Measurements from ENCODE around the gene GPR89A. TPM values are rescaled to one million over a fixed set of nuclear protein-coding genes. Genes with fewer than 3 reads are reported as not detected.
A peak's percentile ranks its signal among the peaks of the same experiment; 100 is the strongest.
"Not testable (repeated sequence)": the region's sequence is repeated elsewhere in the genome, so short reads cannot be mapped to it uniquely, and the experiment has no call there.

GPR89A gene
- total RNA-seq, result 36.6 and 38.0 TPM in 2 replicates

DNA sequence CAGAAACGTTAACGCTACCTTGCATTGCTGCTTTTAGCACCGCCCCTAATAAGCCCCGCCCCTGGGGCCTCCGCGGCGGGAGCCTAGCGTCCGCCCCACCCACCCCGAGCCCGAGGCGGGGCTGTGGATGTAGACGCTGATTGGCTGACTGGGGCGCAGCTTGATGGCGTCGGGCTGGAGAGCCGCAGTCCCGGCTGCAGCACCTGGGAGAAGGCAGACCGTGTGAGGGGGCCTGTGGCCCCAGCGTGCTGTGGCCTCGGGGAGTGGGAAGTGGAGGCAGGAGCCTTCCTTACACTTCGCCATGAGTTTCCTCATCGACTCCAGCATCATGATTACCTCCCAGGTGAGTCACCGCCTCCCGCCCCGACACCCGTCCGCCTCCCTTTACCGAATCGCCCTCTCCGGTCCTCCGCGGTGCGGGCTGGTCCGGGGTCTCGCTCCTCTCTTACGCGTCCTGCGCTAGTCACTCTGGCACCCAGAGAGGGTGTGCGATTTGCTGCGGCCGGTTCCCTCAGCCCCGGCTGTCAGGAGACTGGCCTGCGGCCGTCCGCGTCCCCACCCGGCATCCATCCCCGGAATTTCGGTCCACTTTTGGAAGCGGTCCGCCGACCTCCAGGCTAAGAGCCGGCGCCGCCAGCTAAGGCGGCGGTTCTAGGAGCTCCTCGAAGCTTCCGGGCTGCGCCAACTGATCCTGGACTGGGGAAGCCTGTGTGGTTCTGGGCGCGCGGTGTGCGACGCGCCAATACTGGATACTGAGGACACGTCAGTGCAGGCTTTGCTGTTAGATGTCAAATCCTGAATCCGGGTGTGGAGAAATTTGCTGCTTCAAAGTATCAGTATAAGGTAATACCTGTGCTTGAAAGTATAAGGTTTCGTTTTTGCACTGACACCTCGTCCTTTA lies at the start of gene GPR89A:
GPR89A (plus strand) TSS at position 156 of the 901 bp plus-strand sequence; CDS start at position 302, 146 bp downstream.
- Mint-ChIP-seq H3K4me1 (ENCODE audit: low read depth) (peaks cover 26% of the 10 kb centered on the region), H3K4me3 (peak within 1 kb of the TSS; percentile 88), H3K27ac (peak within 1 kb of the TSS; percentile 80)
- DNase-seq (ENCODE audit: low spot score), result peak; percentile 93
- H3K27me3 Mint-ChIP-seq (ENCODE audit: insufficient read depth); intact Hi-C loops (cut with micrococcal nuclease); H3K9me3 Mint-ChIP-seq; H3K36me3 Mint-ChIP-seq (ENCODE audit: low read depth): not testable (repeated sequence)

DNA sequence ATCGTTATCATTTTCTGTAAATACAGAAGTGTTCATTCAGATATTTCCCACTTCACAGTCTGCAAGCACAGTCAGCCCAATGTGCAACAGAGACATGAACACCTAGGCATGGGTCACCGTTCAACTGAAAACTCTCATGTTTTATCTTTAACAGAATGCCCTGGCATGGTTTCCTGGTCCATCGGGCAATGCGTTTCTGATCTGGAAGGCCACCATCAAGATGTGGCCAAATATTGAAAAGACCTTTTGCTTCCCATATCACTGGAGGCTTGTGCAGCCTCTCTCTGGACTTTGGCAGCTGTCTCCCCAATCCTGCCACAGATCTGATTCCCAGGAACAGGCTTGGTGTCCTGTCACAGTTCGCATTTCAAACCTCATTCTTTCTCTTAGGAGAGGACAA lies 21.0 kb upstream of the GPR89A start:
- H3K27ac Mint-ChIP-seq; H3K36me3 Mint-ChIP-seq (ENCODE audit: low read depth); H3K4me3 Mint-ChIP-seq; H3K9me3 Mint-ChIP-seq; H3K27me3 Mint-ChIP-seq (ENCODE audit: insufficient read depth); H3K4me1 Mint-ChIP-seq (ENCODE audit: low read depth); DNase-seq (ENCODE audit: low spot score); intact Hi-C loops (cut with micrococcal nuclease): not testable (repeated sequence)

DNA sequence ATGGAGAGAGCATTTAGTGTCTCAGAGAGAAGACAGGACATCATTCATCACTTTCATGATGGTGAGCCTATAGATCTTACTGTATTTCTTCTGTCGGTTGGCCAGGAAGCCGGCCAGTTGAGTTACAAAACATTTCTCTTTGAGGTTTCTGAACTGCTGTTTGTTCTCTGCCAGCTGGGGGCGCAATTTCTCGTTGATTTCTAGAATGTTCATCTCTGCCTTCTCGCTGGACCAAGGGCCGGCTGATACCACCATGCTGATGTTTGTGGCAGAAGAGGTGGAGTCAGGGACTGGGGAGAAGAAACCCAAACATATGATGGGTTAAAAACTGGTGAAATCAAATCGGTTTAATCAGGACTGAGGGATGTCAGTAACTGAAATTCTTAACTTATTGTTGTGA lies 17.0 kb upstream of the GPR89A start:
- H3K27me3 Mint-ChIP-seq (ENCODE audit: insufficient read depth); H3K4me3 Mint-ChIP-seq; intact Hi-C loops (cut with micrococcal nuclease); H3K9me3 Mint-ChIP-seq; H3K27ac Mint-ChIP-seq; H3K36me3 Mint-ChIP-seq (ENCODE audit: low read depth): not testable (repeated sequence)
- DNase-seq (ENCODE audit: low spot score), result peak; percentile 26
- peaks cover 15% of the 10 kb centered on the region for H3K4me1 Mint-ChIP-seq (ENCODE audit: low read depth)

DNA sequence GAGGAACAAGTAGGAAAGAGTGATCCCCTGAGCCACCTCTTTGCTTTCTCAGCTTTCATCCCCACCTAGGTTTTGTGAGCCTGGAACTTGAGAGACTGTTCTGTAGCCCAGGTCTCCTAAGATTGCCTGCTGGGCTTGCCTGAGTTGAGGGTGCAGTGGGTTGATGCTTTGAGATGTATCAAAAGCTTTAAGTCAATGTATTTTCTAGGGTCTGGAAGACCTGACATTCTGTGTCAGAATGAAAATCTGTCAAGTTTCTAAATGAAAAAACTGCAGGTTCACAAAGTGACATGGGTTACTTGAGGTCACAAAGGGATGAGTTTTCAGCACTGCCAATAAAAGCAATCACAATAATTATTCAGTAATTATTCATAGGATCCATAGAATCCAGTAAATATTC lies 15.4 kb upstream of the GPR89A start:
- H3K9me3 Mint-ChIP-seq, result not testable (repeated sequence)

DNA sequence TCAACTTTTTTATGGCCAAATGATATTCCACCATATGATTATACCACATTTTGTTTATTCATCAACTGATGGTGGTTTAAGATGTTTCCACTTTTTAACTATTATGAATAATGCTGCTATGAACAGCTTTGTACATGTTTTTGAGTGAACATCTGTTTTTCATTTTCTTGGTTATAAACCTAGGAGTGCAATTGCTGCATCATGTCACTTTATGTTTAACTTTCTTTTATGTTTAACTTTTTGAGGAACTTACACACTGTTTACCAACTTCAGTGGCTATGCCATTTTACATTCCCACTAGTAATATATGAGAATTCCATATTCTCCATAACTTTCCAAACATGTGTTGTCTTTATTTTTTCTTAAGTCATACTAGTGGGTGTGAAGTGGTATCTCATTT lies 12.4 kb upstream of the GPR89A start:
- Mint-ChIP-seq H3K27me3 (ENCODE audit: insufficient read depth) (peaks cover 22% of the 10 kb centered on the region), H3K4me1 (ENCODE audit: low read depth) (peaks cover 15% of the 10 kb centered on the region)
- H3K9me3 Mint-ChIP-seq; DNase-seq (ENCODE audit: low spot score); H3K27ac Mint-ChIP-seq; H3K36me3 Mint-ChIP-seq (ENCODE audit: low read depth); H3K4me3 Mint-ChIP-seq: not testable (repeated sequence)
- intact Hi-C loops (cut with micrococcal nuclease), result loop anchor here (5.0 kb wide), 1 partner anchor 127 kb away; no protein-coding TSS in a partner anchor

More for the DNA sequence above, 15.4 kb upstream of the GPR89A start:
- H3K4me3 Mint-ChIP-seq; H3K36me3 Mint-ChIP-seq (ENCODE audit: low read depth); DNase-seq (ENCODE audit: low spot score); H3K27ac Mint-ChIP-seq; intact Hi-C loops (cut with micrococcal nuclease): not testable (repeated sequence)
- Mint-ChIP-seq H3K27me3 (ENCODE audit: insufficient read depth) (peaks cover 11% of the 10 kb centered on the region), H3K4me1 (ENCODE audit: low read depth) (peaks cover 15% of the 10 kb centered on the region)

DNA sequence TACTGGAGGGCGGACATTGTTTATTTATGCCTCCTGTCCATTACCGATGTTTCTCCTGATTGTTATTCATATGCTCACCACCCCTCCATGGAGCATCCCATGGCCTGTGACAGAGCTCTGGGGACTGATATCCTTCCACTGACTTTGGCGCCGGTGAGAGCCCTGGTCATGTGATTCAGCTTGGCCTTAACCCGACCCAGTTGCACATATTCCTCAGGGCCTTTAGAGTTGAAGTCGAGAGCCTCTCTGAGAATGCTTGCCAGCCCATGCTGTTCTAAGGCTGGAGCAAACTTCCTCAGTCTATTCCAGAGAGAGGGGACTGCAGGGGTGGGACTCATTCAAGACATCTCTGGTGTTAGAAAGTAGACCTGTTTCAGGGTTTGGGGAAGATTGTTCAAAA lies 11.6 kb upstream of the GPR89A start:
- not testable (repeated sequence) for DNase-seq (ENCODE audit: low spot score); H3K4me3 Mint-ChIP-seq; H3K9me3 Mint-ChIP-seq; H3K27ac Mint-ChIP-seq; H3K36me3 Mint-ChIP-seq (ENCODE audit: low read depth)
- Mint-ChIP-seq H3K27me3 (ENCODE audit: insufficient read depth) (peaks cover 22% of the 10 kb centered on the region), H3K4me1 (ENCODE audit: low read depth) (peaks cover 15% of the 10 kb centered on the region)
- intact Hi-C loops (cut with micrococcal nuclease), result loop anchor here (5.0 kb wide), 1 partner anchor 126 kb away; no protein-coding TSS in a partner anchor

DNA sequence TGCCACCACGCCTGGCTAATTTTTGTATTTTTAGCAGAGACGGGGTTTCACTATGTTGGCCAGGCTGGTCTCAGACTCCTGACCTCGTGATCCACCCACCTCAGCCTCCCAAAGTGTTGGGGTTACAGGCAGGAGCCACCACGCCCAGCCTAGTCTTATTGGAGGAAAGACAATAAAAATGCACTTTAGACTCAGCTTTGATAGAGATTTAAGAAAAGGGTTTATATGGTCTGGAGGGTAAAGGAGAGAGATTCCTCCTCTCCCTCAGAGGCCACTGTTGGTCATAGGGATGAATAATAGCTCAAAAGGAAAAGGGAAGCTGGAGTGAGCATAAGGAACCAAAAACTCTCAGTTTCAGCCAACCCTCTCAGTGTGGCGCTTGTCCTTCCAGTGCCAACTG lies 8.4 kb upstream of the GPR89A start:
- DNase-seq (ENCODE audit: low spot score); H3K27ac Mint-ChIP-seq; H3K9me3 Mint-ChIP-seq; H3K4me3 Mint-ChIP-seq; H3K4me1 Mint-ChIP-seq (ENCODE audit: low read depth); H3K36me3 Mint-ChIP-seq (ENCODE audit: low read depth): not testable (repeated sequence)
- intact Hi-C loops (cut with micrococcal nuclease), result loop anchor here (5.0 kb wide), 1 partner anchor 123 kb away; no protein-coding TSS in a partner anchor
- peaks cover 22% of the 10 kb centered on the region for H3K27me3 Mint-ChIP-seq (ENCODE audit: insufficient read depth)

DNA sequence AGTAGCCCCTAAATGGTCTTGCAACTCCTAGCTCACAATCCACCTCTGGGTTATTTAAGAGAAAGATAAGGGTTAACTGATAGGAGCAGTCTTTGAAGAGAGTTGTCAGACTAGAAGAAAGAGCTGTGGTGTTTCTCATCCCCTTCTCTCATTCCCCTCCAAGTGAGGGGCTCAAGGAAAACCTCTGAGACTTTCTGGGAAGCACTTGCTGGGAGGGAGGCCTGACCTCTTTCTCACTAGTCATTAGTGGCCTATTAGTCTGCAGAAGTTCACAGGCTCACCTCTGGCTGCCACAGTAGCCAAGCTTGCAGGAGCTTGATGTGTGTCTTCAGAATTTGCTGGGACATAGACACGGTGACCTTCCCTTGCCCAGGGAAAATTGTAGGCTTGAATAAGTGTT lies 6.2 kb upstream of the GPR89A start:
- intact Hi-C loops (cut with micrococcal nuclease), result no loop called here

DNA sequence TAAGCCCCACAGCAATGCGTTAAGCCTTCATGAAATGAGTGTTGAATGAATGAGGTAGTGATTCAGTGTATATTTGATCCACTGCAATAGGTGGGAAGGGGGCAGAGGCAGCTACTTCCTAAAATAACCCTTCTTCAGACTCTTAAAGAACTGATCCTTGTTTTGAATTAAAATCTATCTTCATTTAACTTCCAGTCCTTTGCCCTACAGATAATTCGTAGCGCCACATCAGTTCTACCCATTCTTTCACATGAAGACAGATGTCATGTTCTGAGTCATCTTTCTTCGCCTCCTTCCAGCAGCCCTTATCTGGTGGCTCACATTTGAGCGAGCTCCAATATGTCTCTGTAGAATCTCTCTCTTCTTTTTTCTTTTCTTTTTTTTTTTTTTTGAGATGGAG lies 948 bp upstream of the GPR89A start:
- intact Hi-C loops (cut with micrococcal nuclease); H3K4me3 Mint-ChIP-seq: not testable (repeated sequence)
- H3K4me1 Mint-ChIP-seq (ENCODE audit: low read depth), result peaks cover 22% of the 10 kb centered on the region

More for the DNA sequence above, 6.2 kb upstream of the GPR89A start:
- Mint-ChIP-seq H3K4me3 (no peak overlapping the region), H3K9me3 (no peaks in the 10 kb centered on the region), H3K27ac (no peak overlapping the region), H3K36me3 (ENCODE audit: low read depth) (no peaks in the 10 kb centered on the region), H3K27me3 (ENCODE audit: insufficient read depth) (peaks cover 14% of the 10 kb centered on the region), H3K4me1 (ENCODE audit: low read depth) (no peaks in the 10 kb centered on the region)
- DNase-seq (ENCODE audit: low spot score), result no peak

DNA sequence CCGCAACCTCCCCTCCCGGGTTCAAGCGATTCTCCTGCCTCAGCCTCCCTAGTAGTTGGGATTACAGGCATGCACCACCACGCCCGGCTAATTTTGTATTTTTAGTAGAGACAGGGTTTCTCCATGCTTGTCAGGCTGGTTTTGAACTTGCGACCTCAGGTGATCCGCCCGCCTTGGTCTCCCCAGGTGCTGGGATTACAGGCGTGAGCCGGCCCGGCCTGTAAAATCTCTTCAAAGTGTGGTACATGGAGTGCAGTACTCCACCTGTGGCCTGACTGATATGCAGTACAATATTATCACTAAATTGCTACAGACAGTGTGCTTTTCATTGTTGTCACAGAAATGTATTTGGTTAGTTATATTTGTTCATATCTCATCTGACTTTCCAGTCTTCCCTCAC lies 499 bp upstream of the GPR89A start:
- H3K27ac Mint-ChIP-seq; H3K36me3 Mint-ChIP-seq (ENCODE audit: low read depth); intact Hi-C loops (cut with micrococcal nuclease); DNase-seq (ENCODE audit: low spot score); H3K4me3 Mint-ChIP-seq; H3K27me3 Mint-ChIP-seq (ENCODE audit: insufficient read depth); H3K9me3 Mint-ChIP-seq: not testable (repeated sequence)
- peaks cover 26% of the 10 kb centered on the region for H3K4me1 Mint-ChIP-seq (ENCODE audit: low read depth)

More for the DNA sequence above, 948 bp upstream of the GPR89A start:
- not testable (repeated sequence) for H3K9me3 Mint-ChIP-seq; H3K27me3 Mint-ChIP-seq (ENCODE audit: insufficient read depth); DNase-seq (ENCODE audit: low spot score); H3K36me3 Mint-ChIP-seq (ENCODE audit: low read depth); H3K27ac Mint-ChIP-seq

DNA sequence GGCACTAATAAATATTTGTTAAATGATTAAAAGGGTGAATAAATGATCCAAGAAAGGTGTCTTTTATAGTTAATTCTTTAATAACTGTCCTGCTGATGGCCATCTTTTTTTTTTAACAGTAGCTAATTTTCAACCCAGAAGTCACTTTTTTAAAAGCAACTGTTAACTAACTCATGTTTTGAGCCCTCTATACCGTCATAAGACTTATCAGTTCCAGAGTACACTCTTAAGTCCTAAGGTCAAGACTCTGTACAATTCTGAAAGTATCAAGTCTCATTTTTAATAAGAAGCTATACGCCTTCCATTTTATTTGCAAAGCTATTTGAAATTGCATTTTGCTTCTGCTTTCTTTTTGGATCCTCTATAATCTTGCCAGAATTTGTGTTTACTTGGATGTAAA lies 3.0 kb downstream of the GPR89A start:
- DNase-seq (ENCODE audit: low spot score); intact Hi-C loops (cut with micrococcal nuclease); H3K27me3 Mint-ChIP-seq (ENCODE audit: insufficient read depth); H3K27ac Mint-ChIP-seq; H3K4me3 Mint-ChIP-seq; H3K36me3 Mint-ChIP-seq (ENCODE audit: low read depth); H3K9me3 Mint-ChIP-seq: not testable (repeated sequence)
- H3K4me1 Mint-ChIP-seq (ENCODE audit: low read depth), result peaks cover 26% of the 10 kb centered on the region

DNA sequence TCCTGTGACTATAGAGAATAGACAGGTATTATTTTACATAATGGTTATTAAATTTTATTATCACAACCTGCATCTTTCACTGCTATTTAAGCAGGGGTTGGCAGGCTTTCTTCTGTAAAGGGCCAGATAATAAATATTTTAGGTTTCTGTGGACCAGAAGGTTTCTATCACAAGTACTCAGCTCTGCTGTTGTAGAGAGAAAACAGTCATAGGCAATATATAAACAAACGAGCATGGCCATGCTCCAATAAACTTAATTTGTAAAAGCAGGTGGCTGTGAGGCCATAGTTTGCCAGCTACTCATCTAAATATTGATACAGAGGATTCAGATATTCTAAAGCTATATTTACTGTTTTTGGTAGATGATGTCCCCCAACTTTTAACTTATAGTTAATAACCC lies 12.3 kb downstream of the GPR89A start:
- intact Hi-C loops (cut with micrococcal nuclease); H3K9me3 Mint-ChIP-seq; H3K27me3 Mint-ChIP-seq (ENCODE audit: insufficient read depth); DNase-seq (ENCODE audit: low spot score); H3K27ac Mint-ChIP-seq; H3K36me3 Mint-ChIP-seq (ENCODE audit: low read depth); H3K4me1 Mint-ChIP-seq (ENCODE audit: low read depth); H3K4me3 Mint-ChIP-seq: not testable (repeated sequence)

DNA sequence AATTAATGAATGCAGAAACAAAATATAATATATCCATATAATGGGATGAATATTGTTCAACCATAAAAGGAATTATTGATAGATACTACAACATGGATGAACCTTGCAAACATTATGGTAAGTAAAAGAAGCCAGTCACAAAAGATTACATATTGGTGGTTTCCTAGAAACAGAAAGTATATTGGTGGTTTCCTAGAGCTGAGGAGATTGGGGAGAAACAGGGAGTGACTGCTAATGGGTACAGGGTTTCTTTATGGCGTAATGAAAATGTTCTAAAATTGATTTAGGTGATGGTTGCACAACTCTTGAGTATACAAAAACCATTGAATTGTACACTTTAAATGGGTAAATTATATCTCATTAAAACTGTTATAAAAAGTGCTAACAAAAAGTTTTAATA lies 14.4 kb downstream of the GPR89A start:
- H3K4me1 Mint-ChIP-seq (ENCODE audit: low read depth); intact Hi-C loops (cut with micrococcal nuclease); H3K4me3 Mint-ChIP-seq; DNase-seq (ENCODE audit: low spot score); H3K27me3 Mint-ChIP-seq (ENCODE audit: insufficient read depth); H3K36me3 Mint-ChIP-seq (ENCODE audit: low read depth); H3K27ac Mint-ChIP-seq; H3K9me3 Mint-ChIP-seq: not testable (repeated sequence)
